BJ (cell line): Measurements from ENCODE around the gene CCDC73. TPM values are rescaled to one million over a fixed set of nuclear protein-coding genes. Genes with fewer than 3 reads are reported as not detected.
"Not testable (repeated sequence)": the region's sequence is repeated elsewhere in the genome, so short reads cannot be mapped to it uniquely, and the experiment has no call there.

Experiments
- CTCF ChIA-PET: fragments of 350-600 bp; formaldehyde crosslinking; extraction: SDS; loops from one replicate; lab custom pipeline; 2021; ENCODE audit warnings: antibody characterized with exemption, inconsistent platforms; lab: Yijun Ruan, JAX
- POLR2A ChIA-PET: fragments of 300-600 bp; sonication (Branson Sonifier 250); formaldehyde crosslinking; extraction: SDS; loops from one replicate; lab custom pipeline; 2021; ENCODE audit warnings: antibody characterized with exemption; lab: Charles Lee
- DNase-seq: peaks from one replicate; pipeline ENCODE4 v3.0.0-alpha.2; 2011; ENCODE audit warnings: low read depth
- H3K27me3 ChIP-seq: 2 replicates; pipeline ENCODE4 v1.6.0; 2011; ENCODE audit warnings: low read length; ENCODE audit not compliant: control insufficient read depth, insufficient read depth
- H3K36me3 ChIP-seq: 2 replicates; pipeline ENCODE4 v1.5.1; 2011; ENCODE audit warnings: low read length; ENCODE audit not compliant: control insufficient read depth, insufficient read depth
- H3K4me3 ChIP-seq: 2 replicates; pipeline ENCODE4 v1.5.1; 2011; ENCODE audit warnings: low read depth, mild to moderate bottlenecking, control low read depth, low read length
- CTCF ChIP-seq: IDR thresholded peaks from 2 replicates; pipeline ENCODE4 v1.5.1; 2011; ENCODE audit warnings: low read depth, mild to moderate bottlenecking, control low read depth, inconsistent platforms, low read length, moderate library complexity; ENCODE audit not compliant: insufficient read depth
- polyA plus RNA-seq: library from polyadenylated mRNA; depleted of rRNA; stranded (reverse); fragments of >200 nt; gene quantifications from 2 replicates; pipeline ENCODE4 v1.2.3, GENCODE V29; 2011

CCDC73 gene
- polyA plus RNA-seq, 1 experiment: not detected

DNA sequence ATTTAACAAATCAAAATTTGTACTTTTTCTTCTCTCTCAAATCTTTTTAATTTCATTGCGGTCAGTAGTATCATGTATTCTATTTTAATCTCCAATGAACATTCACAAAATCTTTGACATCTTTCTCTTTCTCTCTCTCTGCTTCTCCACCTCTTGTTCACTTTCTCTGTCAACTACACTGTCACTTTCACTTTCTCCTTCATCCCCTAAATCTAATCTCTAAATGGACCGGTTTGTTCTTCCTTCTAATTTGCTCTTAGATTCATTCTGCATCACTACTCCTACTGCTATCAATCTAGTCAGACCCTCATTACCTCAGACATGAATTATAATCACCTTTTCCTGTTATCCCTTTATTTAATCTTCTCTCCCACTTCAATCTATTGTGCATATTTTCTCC is 18.6 kb downstream of the CCDC73 start:
- POLR2A ChIA-PET: no interaction called here
- no peak for TF ChIP-seq CTCF
- no peak for DNase-seq
- Histone ChIP-seq H3K27me3 (no peaks in the 10 kb centered on the region), H3K4me3 (no peak overlapping the region), H3K36me3 (no peaks in the 10 kb centered on the region)
- CTCF ChIA-PET: no interaction called here

GRCh38 chr11:32774081-32774480 is 20.4 kb downstream of the CCDC73 start:
- DNase-seq: no peak
- no peaks in the 10 kb centered on the region for H3K36me3 ChIP-seq
- no peak overlapping the region for H3K4me3 ChIP-seq
- TF ChIP-seq CTCF: no peak
- ChIA-PET CTCF (interaction anchor here (1.1 kb wide), 1 partner anchor 17 kb away, joined by 4 read pairs; no protein-coding TSS in a partner anchor), POLR2A (no interaction called here)
- H3K27me3 ChIP-seq: no peaks in the 10 kb centered on the region

DNA sequence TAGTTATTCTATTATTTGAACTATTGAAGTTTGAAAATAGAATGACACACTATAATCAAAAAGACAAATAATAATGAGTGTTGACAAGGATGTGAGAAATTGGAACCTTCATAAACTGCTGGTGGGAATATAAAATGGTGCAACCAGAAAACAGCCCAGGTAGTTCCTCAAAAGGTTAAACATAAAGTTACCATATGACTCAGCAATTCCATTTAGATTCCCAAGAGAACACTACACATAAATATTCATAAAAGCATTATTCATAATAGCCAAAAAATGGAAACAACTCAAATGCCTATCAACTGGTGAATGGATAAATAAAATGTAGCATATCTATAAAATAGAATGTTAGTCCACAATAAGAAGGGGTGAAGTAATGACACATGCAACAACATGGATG is 21.7 kb downstream of the CCDC73 start:
- TF ChIP-seq CTCF: no peak
- ChIA-PET POLR2A (no interaction called here), CTCF (no interaction called here)
- DNase-seq: no peak
- Histone ChIP-seq H3K27me3 (no peaks in the 10 kb centered on the region), H3K36me3 (no peaks in the 10 kb centered on the region), H3K4me3 (no peak overlapping the region)

DNA sequence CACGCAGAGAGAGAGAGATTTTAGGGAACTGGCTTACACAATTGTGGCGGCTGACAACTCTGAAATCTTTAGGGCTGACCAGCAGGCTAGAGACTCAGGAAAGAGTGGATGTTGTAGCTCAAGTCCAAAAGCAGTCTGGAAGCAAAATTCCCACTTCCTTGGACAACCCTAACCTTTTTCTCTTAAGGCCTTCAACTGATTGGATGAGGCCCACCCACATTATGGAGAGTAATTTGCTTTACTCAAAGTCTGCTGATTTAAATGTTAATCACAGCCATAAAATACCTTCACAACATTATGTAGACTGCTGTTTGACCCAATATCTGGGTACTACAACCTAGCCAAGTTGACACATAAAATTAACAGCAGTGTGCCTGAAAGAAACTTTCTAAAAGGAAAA is 32.7 kb downstream of the CCDC73 start:
- DNase-seq, H3K36me3 ChIP-seq, POLR2A ChIA-PET, H3K27me3 ChIP-seq, H3K4me3 ChIP-seq, CTCF ChIA-PET: not testable (repeated sequence)

- ChIA-PET POLR2A (no interaction called here), CTCF (no interaction called here)
- Histone ChIP-seq H3K4me3 (no peak overlapping the region), H3K27me3 (no peaks in the 10 kb centered on the region), H3K36me3 (no peaks in the 10 kb centered on the region)
- DNase-seq: no peak
- TF ChIP-seq CTCF: no peak
Measured at GRCh38 chr11:32758291-32758690, 36.2 kb downstream of the CCDC73 start.

DNA sequence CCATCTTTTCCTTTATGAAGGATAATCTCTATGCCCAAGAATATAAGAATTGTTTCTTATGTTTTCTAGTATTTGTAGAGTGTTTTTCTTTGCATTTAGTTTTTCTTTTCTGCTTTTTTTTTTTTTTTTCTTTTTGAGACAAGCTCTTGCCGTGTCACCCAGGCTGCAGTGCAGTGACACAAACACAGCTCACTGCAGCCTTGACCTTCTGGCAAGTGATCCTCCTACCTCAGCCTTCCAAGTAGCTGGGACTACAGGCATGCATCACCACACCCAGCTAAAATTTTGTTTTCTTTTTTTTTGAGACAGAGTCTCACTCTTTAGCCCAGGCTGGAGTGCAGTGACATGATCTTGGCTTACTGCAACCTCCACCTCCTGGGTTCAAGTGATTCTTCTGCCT is 41.3 kb downstream of the CCDC73 start:
- POLR2A ChIA-PET, H3K4me3 ChIP-seq, CTCF ChIA-PET, H3K27me3 ChIP-seq, DNase-seq, H3K36me3 ChIP-seq: not testable (repeated sequence)
